ENCODE results near the gene FAAP24.
"Not testable (repeated sequence)": the region's sequence is repeated elsewhere in the genome, so short reads cannot be mapped to it uniquely, and the experiment has no call there.

GRCh38 chr19:32995966-32996365 lies 23.9 kb downstream of the FAAP24 start:
- TF ChIP-seq CTCF, POLR2A, POLR2AphosphoS5 (IDR thresholded peaks at IDR 0.05): not testable (repeated sequence)
